Measurements from ENCODE around the gene HOXC9.

Gene HOXC9

DNA sequence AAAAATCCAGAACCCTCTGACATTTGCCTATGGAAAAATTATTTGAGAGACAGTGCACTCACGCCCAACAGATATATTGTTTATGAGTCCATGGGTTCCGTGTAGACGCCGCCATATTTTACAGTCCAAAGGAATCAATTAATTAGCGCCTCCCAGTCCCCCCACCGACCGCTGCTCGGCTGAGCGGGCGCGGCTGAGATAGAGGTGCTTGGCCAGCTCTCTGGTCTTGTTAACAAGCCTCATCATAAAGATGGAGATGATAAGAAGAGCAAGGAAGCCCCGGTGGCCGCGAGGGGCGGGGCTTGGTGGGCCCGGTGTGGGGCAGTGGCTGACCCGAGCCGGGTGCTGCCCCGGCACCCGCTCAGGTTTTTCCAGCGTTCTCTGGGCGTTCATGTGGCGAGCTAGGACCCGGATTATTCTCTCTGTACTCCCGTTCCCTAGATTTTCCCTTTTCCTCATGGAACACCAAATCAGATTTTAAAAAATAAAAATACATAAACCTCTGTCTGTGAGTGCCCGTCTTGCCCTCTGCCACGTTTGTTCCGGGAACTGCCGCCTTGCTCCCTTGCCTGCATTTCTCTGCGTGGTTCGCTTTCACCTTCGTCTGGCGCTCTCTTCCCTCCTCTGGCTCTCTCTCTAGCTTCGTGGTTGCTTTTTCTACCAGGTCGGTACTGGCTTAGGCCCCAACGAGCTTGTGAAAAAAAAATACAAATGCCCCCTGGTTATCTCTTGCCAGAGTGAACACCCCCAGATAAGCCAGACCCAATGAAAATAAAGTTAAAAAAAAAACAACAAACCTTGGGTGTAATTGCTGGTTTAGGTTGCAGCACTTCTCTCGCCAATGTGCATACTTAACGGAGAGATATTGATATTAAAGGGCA lies 36.3 kb upstream of the HOXC9 start:
- no peak for ATAC-seq

DNA sequence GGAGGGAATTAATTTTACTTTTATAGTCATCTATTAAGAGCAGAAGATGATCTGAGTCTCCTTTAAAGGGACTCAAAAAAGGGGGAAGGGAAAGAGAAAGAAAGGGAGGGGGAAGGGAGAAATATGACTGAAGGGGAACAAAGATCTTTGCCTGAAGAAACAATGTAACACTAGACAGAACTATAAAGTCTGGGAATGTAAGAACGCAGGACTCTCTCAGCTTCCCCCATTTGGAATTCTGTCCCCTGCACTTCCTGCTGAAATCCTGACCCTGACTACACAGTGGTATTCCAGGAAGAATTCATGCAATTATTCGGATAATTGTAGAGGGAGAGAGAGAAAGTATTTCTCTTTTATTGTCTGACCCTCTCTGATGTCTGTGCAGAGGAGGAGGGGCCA lies 35.6 kb upstream of the HOXC9 start:
- ATAC-seq, result no peak

GRCh38 chr12:53965281-53966084 lies 34.5 kb upstream of the HOXC9 start:
- ATAC-seq, result no peak

GRCh38 chr12:53966085-53966384 lies 33.9 kb upstream of the HOXC9 start:
- ATAC-seq, result no peak

DNA sequence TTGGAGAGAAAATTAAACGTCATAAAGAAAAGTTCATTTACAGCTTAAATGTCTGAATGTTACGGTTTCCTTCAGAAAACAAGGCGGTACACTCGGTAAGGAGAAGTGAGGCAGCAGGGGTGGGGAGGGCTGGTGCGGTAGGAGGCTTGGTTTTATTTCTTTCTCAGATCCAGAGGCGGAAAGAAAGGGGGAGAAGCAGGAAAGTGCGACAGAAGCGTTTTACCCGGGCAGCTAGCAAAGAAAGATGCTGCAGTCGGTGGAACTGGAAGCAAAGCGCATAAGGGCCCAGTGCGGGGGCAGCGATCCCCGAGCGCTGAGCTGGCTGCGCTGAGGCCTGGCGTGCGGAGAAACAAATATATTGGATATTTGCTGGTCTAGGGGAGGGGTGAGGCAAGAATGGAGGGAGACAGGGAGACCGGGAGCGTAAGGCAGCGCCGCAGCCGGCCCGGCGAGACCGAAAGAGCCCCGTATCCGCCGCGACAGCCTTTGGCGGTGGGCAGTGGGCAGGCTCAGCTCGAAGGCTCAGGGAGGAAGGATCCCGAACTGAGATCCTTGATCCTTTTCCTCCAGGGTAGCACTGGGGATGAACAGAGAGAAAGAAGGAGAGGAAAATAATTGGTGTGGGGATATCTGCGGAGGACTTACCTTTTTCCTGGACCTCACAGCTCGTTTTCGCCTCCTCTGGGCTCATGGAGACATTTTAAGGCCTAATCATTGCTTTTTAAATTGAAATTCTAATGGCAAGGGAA lies 33.4 kb upstream of the HOXC9 start:
- no peak for ATAC-seq

DNA sequence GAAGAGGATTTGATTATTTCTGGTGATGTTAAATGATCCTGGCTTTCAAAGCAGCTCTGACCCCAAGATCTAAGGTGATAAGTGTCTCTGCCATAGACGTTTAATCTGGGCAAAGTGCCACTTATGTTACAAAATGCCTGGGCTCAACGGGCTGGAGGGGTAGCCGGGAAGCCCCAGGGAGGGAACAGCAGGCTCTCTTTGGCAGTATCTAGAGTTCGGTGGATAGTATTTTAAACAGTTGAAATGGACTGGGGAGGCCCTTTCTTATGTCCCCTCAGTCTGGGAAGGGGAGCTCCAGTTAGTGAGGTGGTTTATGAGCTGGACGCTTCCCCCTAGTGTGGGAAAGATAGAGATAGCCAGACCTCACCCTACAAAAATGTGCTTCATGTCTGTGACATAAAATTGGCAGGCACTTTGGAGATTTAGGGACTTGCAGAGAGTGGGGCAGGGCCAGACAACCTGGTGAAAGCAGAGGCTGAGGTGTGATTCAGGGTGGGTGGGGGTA lies 32.5 kb upstream of the HOXC9 start:
- no peak for ATAC-seq

DNA sequence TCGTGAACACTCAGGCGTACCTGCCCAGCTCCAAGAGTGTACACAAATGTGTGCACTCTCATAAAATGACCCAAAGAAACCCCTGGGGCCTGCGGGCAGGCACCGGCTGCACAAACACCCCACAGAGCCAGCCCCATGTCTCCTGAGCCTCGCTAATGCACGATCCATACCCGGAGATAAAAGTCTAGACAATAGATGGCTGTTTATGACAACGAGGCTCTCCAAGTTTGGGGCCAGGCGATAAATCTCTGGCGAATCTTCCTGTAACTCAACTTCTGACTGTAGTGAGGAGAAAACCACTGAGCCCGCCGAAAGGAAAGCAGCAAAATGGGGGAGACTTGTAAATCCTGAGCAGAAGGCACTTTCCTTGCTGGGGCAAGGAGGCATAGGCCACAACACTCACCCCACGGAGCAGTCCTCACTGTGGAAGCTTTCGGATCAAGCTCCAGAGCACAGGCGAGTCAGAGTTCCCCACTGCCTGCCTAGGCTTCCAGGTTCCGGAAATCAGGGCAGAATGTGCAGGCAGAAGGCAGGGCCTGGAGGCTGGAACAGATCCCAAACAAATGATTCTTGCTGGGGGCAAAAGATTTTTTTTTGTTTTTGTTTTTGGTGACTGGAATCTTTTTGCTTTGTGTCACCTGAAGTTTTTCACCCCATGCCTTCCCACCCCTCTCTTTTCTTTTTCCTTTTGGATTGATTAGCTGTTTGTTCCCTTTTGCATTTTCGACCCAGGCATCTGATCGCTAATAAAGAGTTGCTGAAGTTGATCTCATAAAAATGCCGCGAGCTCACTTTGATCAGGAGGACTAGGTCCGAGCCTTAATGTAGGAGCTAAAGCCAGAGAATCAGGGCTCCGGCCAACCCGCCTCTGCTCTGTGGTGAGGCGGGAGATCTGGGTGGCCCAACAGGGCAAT lies 31.5 kb upstream of the HOXC9 start:
- no peak for ATAC-seq

- no peak for ATAC-seq
These were observed 30.2 kb upstream of the HOXC9 start for GRCh38 chr12:53969588-53970259.

- no peak for ATAC-seq
These were observed 29.5 kb upstream of the HOXC9 start for GRCh38 chr12:53970451-53970850.

GRCh38 chr12:53971129-53971528 lies 28.8 kb upstream of the HOXC9 start:
- ATAC-seq, result no peak

- ATAC-seq, result no peak
These were observed 28.3 kb upstream of the HOXC9 start for GRCh38 chr12:53971686-53972085.

DNA sequence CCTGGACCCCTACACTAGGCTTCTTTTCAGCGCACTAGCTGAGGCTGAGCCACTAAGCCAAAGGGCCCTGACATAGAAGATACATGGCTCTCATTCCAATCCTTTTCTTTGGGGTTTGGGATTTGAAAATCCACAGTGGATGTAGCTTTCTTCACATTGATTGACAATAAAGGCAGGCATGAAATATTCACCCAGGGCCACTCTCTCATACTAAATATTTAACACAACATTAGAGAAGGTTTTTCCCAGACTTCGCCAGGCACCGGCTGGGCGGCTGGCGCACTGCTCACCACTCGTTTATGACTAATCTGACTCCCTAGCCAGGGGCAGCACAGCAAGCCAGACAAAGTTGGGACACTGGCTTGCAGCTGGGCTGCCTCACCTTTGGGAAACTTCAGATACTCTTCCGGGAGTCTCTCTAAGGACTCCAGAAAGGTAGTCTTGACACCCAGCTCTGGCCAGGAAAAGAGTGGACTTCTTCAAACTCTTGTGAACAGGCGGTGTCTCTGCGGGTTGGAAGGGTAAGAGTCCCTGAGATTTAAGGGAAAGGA lies 27.7 kb upstream of the HOXC9 start:
- ATAC-seq, result no peak

- no peak for ATAC-seq
These were observed 27.2 kb upstream of the HOXC9 start, which contains the start of gene HOXC11 for GRCh38 chr12:53972722-53973235. TSS of gene HOXC11 (plus strand) at chr12:53973126. CDS start at chr12:53973242, 116 bp downstream.

- ATAC-seq, result no peak
These were observed 26.5 kb upstream of the HOXC9 start for GRCh38 chr12:53973236-53974042.

DNA sequence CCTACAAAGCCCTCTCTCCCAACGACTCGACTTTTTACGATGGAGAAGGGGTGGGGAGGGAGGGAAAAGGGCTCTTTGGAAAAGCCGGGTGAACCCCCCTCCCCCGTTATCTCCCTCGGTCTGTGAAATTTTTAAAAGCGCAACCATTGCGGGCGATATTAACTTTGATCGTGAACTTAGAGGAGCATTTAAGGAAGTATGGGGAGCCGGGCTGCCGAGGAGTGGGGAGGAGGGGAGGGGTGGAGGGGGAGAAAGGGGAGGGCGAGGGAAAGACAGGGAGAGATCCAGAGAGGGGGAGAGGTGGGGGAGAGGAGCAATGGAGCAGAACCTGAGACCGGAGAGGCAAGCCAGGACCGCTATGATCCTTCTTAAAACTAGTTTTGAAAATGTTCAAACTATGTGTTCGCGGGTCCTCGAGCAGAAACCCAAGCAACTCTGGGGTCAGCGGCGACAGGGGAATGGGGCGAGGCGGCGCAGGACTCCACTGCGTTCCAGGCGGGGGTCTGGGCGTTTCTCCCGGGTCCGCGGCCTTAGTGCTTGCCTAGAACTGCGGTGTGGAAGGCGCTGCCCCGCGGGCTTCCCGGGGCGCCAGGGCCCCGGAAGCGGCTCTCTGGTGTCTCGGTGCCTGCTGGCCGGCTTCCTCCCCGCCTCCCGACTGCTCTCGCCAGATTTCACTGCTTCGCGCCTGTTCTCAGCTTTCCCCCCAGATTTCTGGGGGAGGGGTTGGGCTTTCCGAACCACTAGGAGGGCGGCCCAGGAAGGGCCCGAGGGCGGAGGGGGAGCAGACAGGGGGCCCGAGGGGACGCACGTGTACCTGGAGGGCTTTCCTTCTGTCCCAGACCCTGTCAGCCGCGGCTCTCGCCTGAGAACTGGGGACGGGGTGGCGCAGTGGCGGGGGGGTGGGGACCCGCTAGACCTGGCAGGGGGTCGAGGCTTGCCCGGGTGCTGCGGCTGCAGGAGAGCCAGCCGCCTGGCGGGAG lies 25.6 kb upstream of the HOXC9 start, which contains the start of gene HOTAIR:
TSS of gene HOTAIR (minus strand) at position 871 of the 980 bp plus-strand sequence.
- peak in 1 of 2 donors; percentile 56 for ATAC-seq

DNA sequence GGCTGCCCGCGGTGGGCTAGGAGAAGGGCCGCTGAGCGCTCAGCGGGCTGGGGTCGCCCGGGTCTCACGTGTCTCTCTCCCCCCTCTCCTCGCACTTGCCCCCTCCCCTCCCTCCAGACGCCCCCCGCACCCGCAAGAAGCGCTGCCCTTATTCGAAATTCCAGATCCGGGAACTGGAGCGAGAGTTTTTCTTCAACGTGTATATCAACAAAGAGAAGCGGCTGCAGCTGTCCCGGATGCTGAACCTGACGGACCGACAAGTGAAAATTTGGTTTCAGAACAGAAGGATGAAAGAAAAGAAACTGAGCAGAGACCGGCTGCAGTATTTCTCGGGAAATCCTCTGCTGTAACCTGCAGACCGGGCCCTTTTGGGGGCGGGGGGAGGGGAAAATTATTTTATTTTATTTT lies 24.9 kb upstream of the HOXC9 start:
- no peak for ATAC-seq

- no peak for ATAC-seq
These were observed 24.3 kb upstream of the HOXC9 start for GRCh38 chr12:53975479-53976152.
